Mesodermal cell (in vitro differentiated cells): ENCODE measurements around the gene CUL2.
A peak's percentile ranks its signal among the peaks of the same experiment; 100 is the strongest.
"Not testable (repeated sequence)": the region's sequence is repeated elsewhere in the genome, so short reads cannot be mapped to it uniquely, and the experiment has no call there.

Experiments
- H3K27ac ChIP-seq: 2 replicates; pipeline ENCODE4 v1.7.0; 2013; ENCODE audit warnings: mild to moderate bottlenecking, low read depth, low read length, moderate library complexity; ENCODE audit not compliant: severe bottlenecking
- H3K36me3 ChIP-seq: 2 replicates; pipeline ENCODE4 v1.7.1; 2013; ENCODE audit warnings: mild to moderate bottlenecking, low read length, moderate library complexity; ENCODE audit not compliant: control insufficient read depth, insufficient read depth
- H3K4me1 ChIP-seq: one replicate; pipeline ENCODE4 v1.7.1; 2013; ENCODE audit warnings: mild to moderate bottlenecking, low read length; ENCODE audit not compliant: insufficient read depth, control insufficient read depth, poor library complexity, severe bottlenecking
- H3K4me3 ChIP-seq: 2 replicates; pipeline ENCODE4 v1.7.0; 2013; ENCODE audit warnings: low read length, control low read depth, mild to moderate bottlenecking; ENCODE audit not compliant: insufficient read depth, poor library complexity, severe bottlenecking; ENCODE audit errors: extremely low read depth
- H3K9me3 ChIP-seq: 2 replicates; pipeline ENCODE4 v1.7.1; 2013; ENCODE audit warnings: mild to moderate bottlenecking, low read length, moderate library complexity; ENCODE audit not compliant: control insufficient read depth
- WGBS, 2 experiments: methylation state at CpG; one replicate each; pipeline ENCODE4 v1.1.5; 2013; ENCODE audit warnings: missing lambda C conversion rate in 2 of 2; ENCODE audit not compliant: insufficient coverage in 2 of 2; 5-methylcytosine and 5-hydroxymethylcytosine counted together

The CUL2 gene

DNA sequence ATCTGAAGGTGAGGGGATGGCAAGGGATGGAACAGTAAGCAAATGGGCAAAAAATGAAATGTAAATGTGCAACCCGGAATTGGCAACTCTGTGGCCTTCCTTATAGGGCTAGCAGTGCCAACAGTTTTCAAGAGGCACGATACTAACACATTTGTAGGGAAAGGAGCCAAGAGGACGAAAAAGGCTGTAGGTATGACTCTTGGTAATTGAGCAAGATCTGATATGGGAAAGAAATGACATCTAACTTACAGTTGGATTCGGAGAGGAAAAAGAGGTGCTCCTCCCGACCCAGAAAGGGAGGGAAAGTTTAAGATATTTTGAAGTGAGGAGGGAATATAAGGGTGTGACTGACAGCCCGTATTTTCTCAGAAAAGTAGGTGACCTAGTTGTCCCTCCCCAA lies 34.4 kb upstream of the CUL2 start:
- no peaks in the 10 kb centered on the region for H3K4me1 ChIP-seq
- no peaks in the 10 kb centered on the region for H3K9me3 ChIP-seq
- 82 to 96% methylated on average over 5 of the region's 6 CpGs for WGBS, 2 experiments
- H3K27ac ChIP-seq, result no peak overlapping the region
- H3K4me3 ChIP-seq, result no peak overlapping the region
- no peaks in the 10 kb centered on the region for H3K36me3 ChIP-seq

DNA sequence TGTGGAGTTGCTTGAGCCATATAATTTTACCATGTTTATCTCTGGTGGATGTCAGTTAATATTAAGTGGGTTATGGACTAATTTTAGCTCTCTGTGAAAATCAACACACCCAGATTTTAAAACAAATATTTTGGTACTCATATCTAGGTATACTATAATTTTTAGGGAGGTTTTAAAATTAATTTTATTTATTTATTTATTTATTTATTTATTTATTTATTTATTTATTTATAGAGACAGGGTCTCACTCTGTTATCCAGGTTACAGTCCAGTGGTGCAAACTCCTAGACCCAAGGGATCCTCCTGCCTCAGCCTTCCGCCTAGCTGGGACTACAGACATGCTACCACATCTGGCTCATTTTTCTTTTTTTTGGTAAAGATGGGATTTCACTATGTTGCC lies 29.2 kb upstream of the CUL2 start:
- Histone ChIP-seq H3K36me3 (no peaks in the 10 kb centered on the region), H3K27ac (no peak overlapping the region), H3K9me3 (no peaks in the 10 kb centered on the region), H3K4me3 (no peak overlapping the region), H3K4me1 (no peaks in the 10 kb centered on the region)
- WGBS, 2 experiments, result 88 to 100% methylated on average over 1 of the region's 1 CpG

DNA sequence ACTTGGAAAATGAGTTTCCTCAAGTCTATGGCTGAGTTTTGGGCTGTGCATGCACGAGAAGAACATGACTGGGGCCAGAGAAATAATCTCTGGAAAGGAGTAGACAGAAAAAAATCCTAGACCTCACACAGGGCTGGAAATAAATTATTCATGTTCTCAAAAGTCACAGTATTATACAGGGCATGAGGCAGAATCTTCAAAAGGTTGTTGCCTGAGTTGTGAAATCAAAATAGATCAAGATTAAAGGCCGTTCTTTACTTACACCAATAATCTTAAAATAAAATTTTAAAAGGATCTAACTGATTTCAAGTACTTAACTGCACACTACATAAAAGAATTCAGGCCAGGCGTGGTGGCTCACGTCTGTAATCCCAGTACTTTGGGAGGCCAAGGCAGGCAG lies 22.4 kb upstream of the CUL2 start:
- WGBS, 2 experiments, result 92% methylated on average over 4 of the region's 4 CpGs; no CpG with 5 or more reads in 1 of the 2 experiments
- no peaks in the 10 kb centered on the region for H3K36me3 ChIP-seq
- H3K27ac ChIP-seq, result no peak overlapping the region
- H3K4me3 ChIP-seq, result no peak overlapping the region
- H3K9me3 ChIP-seq, result no peaks in the 10 kb centered on the region
- no peaks in the 10 kb centered on the region for H3K4me1 ChIP-seq

DNA sequence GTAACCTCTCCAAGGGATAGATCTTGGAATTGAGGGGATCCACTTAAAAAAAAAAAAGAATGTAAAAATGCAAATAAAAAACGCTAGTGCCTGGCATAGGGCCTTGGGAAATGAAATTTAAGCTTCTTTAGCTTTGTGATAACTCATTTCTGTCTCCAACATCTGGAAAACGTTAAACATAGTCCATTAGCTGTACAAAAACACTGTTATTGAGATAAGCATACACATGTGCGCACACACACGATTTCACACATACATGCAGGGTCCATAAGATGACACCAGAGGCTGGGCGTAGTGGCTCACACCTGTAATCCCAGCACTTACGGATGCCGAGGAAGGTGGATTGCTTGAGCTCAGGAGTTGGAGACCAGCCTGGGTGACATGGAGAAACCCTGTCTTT lies 13.7 kb upstream of the CUL2 start:
- Histone ChIP-seq H3K4me1 (no peaks in the 10 kb centered on the region), H3K36me3 (no peaks in the 10 kb centered on the region), H3K4me3 (no peak overlapping the region), H3K27ac (no peak overlapping the region), H3K9me3 (no peaks in the 10 kb centered on the region)
- 89 to 90% methylated on average over 5 to 6 of the region's 7 CpGs for WGBS, 2 experiments

DNA sequence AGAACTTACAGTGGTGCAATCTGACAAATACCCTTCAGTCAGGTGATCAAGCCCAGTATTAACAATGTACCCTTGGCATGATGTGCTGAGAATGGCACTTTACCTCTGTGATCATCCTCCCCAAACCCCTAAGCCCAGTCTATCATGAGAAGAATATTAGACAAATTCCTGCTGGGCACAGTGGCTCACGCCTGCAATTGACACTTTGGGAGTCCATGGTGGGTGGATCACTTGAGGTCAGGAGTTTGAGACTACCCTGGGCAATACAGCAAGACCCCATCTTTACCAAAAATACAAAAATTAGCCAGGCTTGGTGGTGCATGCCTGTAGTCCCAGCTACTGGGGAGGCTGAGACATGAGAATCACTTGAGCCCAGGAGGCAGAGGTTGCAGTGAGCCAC lies 7.4 kb upstream of the CUL2 start:
- no CpG with 5 or more reads among the region's 1 CpG for WGBS, 2 experiments
- no peak overlapping the region for H3K4me3 ChIP-seq
- H3K4me1 ChIP-seq, result no peaks in the 10 kb centered on the region
- no peak overlapping the region for H3K27ac ChIP-seq
- peaks cover 6% of the 10 kb centered on the region for H3K9me3 ChIP-seq
- no peaks in the 10 kb centered on the region for H3K36me3 ChIP-seq

DNA sequence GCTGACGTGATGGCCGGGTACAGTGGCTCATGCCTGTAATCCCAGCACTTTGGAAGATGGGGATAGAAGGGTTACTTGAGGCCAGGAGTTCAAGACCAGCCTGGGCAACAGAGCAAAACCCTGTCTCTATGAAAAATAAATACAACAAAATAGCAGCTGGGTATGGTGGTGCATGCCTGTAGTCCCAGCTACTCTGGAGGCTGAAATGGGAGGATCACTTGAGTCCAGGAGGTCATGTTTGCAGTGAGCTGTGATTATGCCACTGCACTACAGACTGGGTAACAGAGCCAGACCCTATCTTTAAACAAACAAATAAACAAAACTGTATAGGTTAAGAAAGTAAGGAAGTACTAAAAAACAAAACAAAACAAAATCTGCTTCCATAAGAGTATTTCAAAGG lies 6.2 kb upstream of the CUL2 start:
- Histone ChIP-seq H3K27ac (no peak overlapping the region), H3K4me1 (no peaks in the 10 kb centered on the region), H3K36me3 (no peaks in the 10 kb centered on the region), H3K4me3 (no peak overlapping the region), H3K9me3 (peaks cover 6% of the 10 kb centered on the region)
- WGBS, 2 experiments, result 65 to 92% methylated on average over 2 of the region's 2 CpGs

DNA sequence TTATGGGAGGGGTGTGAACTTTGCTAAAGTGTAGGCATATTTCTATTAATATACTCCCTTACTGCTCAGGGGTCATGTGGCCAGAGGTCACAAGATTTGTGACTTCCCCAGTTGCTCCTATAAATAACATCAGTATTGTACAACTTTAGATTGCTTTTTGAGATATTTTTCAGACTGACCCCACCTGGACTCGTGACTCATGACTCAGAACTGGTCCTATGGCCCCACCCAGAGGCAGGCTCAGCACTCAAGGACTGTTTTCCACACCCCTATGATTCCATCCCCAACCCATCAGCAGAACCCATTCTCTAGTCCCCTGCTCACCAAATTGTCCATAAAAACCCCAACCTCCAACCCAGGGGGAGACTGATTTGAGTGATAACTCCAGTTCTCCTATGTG lies 2.7 kb upstream of the CUL2 start:
- Histone ChIP-seq H3K4me1 (no peaks in the 10 kb centered on the region), H3K36me3 (no peaks in the 10 kb centered on the region), H3K9me3 (peaks cover 6% of the 10 kb centered on the region), H3K4me3 (no peak overlapping the region), H3K27ac (no peak overlapping the region)
- 70 to 100% methylated on average over 1 of the region's 1 CpG for WGBS, 2 experiments

DNA sequence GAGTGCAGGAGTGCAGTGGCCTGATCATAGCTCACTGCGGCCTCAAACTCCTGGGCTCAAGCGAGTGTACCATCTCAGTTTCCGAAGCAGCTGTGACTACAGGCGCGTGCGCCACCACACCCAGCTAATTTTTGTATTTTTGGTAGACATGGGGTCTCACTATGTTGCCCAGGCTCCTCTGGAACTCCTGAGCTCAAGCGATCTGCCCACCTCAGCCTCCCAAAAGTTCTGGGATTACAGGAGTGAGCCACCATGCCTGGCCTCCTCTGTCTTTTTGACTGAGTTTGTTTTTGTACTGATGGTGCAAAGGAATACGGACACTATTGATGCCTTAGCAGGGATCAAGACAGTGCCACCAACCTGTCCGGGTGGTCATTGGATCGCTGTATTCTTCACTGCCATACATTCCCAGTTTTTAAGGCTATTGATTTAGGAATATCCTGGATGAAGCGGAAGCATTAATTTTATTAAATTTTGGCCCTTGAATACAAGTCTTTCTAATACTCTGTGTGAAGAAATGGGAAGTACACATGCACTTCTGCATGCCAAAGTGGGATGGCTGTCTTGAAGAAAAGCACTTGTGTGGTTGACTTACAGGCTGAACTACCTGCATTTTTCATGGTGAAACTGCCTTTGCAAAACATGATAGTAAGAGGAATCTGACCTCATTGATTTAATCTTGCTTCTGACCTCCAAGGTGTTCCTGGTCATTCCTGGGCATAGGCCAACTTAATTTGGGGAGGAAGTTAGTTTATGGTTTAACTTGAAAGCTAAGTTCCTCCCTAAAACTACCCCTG lies 2.1 kb upstream of the CUL2 start:
- peaks cover 7% of the 10 kb centered on the region for H3K36me3 ChIP-seq
- H3K4me3 ChIP-seq, result no peak overlapping the region
- H3K4me1 ChIP-seq, result no peaks in the 10 kb centered on the region
- 97 to 100% methylated on average over 7 to 9 of the region's 11 CpGs for WGBS, 2 experiments
- peaks cover 6% of the 10 kb centered on the region for H3K9me3 ChIP-seq
- no peak overlapping the region for H3K27ac ChIP-seq

DNA sequence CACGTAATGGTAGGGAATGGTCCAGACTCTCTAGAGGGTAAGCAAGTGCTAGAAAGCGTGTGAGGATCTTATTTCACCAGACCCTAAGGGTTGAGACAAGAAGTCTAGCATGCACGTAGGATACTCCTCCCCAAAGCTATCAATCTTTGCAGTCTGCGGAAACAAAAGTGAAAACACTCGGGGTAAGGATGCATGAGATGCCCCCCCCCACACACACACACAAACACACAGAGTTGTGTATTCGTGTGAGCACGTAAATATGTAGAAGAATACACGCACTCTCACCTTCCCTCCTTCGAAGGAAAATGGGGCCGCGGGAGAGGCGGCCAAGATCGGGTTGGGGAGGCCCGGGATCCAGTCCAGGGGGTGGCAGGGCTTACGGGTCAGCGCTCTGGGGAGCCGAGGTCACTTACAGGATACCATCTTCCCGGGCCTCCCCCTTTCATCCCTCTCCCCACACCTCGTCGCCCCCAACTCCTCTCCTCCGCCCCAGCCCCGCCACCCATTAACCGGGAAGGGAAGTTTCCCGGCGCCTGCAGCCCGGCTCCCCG lies 455 bp downstream of the CUL2 start:
- WGBS, 2 experiments, result 0% methylated on average over 7 of the region's 27 CpGs; no CpG with 5 or more reads in 1 of the 2 experiments

DNA sequence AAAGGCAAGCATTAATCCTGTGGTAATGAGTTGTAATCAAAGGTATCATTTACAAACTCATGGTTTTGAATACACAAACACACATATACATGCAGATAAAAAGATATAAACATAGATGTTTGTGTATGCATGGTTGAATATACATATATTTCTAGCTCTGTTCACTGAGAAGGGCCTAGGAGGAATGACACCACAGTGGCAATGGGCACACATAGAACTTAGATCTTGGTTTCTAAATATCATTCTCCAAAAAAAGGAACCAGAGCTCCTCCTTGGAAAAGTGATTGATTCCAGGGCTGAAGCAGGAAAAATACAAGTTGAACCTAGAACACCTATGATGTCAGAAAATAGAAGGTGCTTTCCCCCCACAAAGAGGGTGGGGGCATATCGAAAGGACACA lies 6.9 kb downstream of the CUL2 start:
- WGBS, 2 experiments, result 100% methylated on average over 1 of the region's 1 CpG; no CpG with 5 or more reads in 1 of the 2 experiments
- Histone ChIP-seq H3K9me3 (peaks cover 4% of the 10 kb centered on the region), H3K4me3 (no peak overlapping the region), H3K4me1 (peaks cover 7% of the 10 kb centered on the region), H3K27ac (no peak overlapping the region), H3K36me3 (peaks cover 27% of the 10 kb centered on the region)

More for the DNA sequence above, 455 bp downstream of the CUL2 start:
- H3K27ac ChIP-seq, result peak overlapping the region; percentile 83
- no peaks in the 10 kb centered on the region for H3K4me1 ChIP-seq
- peaks cover 6% of the 10 kb centered on the region for H3K9me3 ChIP-seq
- H3K36me3 ChIP-seq, result peaks cover 14% of the 10 kb centered on the region
- peak overlapping the region; percentile 96 for H3K4me3 ChIP-seq

DNA sequence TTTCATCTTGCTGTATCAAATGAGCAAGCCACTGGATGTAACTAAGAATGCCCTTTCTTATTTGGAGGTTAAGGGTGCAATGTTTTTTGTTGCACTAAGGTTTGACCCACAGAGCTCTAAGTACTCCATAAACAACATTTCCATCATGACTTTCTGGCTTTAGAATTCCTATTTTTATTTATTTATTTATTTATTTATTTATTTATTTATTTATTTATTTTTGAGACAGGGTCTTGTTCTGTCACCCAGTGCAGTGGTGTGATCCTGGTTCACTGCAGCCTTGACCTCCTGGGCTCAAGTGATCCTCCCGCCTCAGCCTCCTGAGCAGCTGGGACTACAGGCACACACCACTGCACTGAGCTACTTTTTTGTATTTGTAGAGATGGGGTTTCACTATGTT lies 9.9 kb downstream of the CUL2 start:
- H3K4me3 ChIP-seq, H3K9me3 ChIP-seq, H3K4me1 ChIP-seq: not testable (repeated sequence)
- H3K36me3 ChIP-seq, result peaks cover 19% of the 10 kb centered on the region
- WGBS, 2 experiments, result no CpG with 5 or more reads among the region's 1 CpG
- peak overlapping the region; percentile 46 for H3K27ac ChIP-seq
